Heart right ventricle (tissue), 16 donors: ENCODE measurements around the gene ATG5. TPM values are rescaled to one million over a fixed set of nuclear protein-coding genes. Genes with fewer than 3 reads are reported as not detected.

ENCODE experiments used
- ATAC-seq, 8 donors: fragments of 200-7000 bp; cut with Tn5 transposase; one replicate each; pipeline ENCODE4 v1.9.1; 2020; ENCODE audit warnings: mild to moderate bottlenecking in 8 of 8, moderate library complexity in 8 of 8, moderate number of reproducible peaks in 1 of 8
- DNase-seq, 2 donors: peaks; one replicate each; pipeline ENCODE4 v3.0.0-alpha.2; 2020
- H3K27ac ChIP-seq, 10 donors: fragments of 200-600 bp; sonication (generic) in 2 of 10; one replicate each; pipeline versions ENCODE4 v1.5.0 to v1.8.0; 2020 to 2022; ENCODE audit warnings: mild to moderate bottlenecking in 3 of 10
- H3K27me3 ChIP-seq, 7 donors: fragments of 200-600 bp; one replicate each; pipeline ENCODE4 v1.8.0; 2021 to 2022; ENCODE audit warnings: mild to moderate bottlenecking in 2 of 7
- H3K36me3 ChIP-seq, 9 donors: fragments of 200-600 bp; sonication (generic) in 1 of 9; one replicate each; pipeline versions ENCODE4 v1.5.0 to v1.8.0; 2020 to 2022; ENCODE audit warnings: mild to moderate bottlenecking in 2 of 9
- H3K4me1 ChIP-seq, 9 donors: fragments of 200-600 bp; sonication (generic) in 1 of 9; one replicate each; pipeline versions ENCODE4 v1.5.0 to v1.8.0; 2020 to 2022; ENCODE audit warnings: mild to moderate bottlenecking in 4 of 9
- H3K4me3 ChIP-seq, 10 donors: fragments of 200-600 bp; sonication (generic) in 2 of 10; one replicate each; pipeline versions ENCODE4 v1.5.0 to v1.8.0; 2020 to 2022; ENCODE audit warnings: mild to moderate bottlenecking in 7 of 10, moderate library complexity in 2 of 10
- H3K9me3 ChIP-seq, 11 donors: fragments of 200-600 bp in 10 of 11; sonication (generic) in 2 of 11; one replicate each; pipeline versions ENCODE4 v1.5.0 to v1.8.0; 2013 to 2022; ENCODE audit warnings: mild to moderate bottlenecking in 2 of 11, control low read depth in 1 of 11, moderate library complexity in 1 of 11
- CTCF ChIP-seq, 9 donors: fragments of 200-600 bp; sonication (generic) in 2 of 9; IDR thresholded peaks; one replicate each; pipeline versions ENCODE4 v1.5.0 to v1.8.0; 2021 to 2022; ENCODE audit warnings: antibody characterized with exemption in 9 of 9, mild to moderate bottlenecking in 5 of 9, moderate library complexity in 1 of 9
- WGBS, 2 donors: extraction: QIAGEN DNeasy Blood & Tissue Kit; methylation state at CpG; one replicate each; pipeline ENCODE4 v1.1.7; 2013; ENCODE audit warnings: inconsistent platforms in 1 of 2; 5-methylcytosine and 5-hydroxymethylcytosine counted together
- intact Hi-C, 10 donors: fragments of 100-400 bp; cut with DNase I; formaldehyde crosslinking; loops; one replicate each; pipeline versions ENCODE4 v1.11.1 to v1.14.2; 2022
- polyA plus RNA-seq, 2 donors: library from polyadenylated mRNA; stranded (reverse); fragments of 200-250 nt; gene quantifications; one replicate each; pipeline ENCODE4 v1.2.3, GENCODE V29; 2013
- total RNA-seq, 10 donors: library from RNA; stranded (reverse); fragmentation: NEBNext Ultra II Directional in 3 of 10; extraction: Animal tissue kit (Norgen Biotek cat#: 25700) in 3 of 10; gene quantifications; one replicate each; pipeline versions ENCODE4 v1.2.1 to v1.2.4, GENCODE V29; 2021 to 2023
- donor health status: Arrhythmogenic right ventricular cardiomyopathy.
- donor health status: ischemic (EF 13 %, LVEDD 7.1; RV severe dilation, severe dysfunction).
- donor health status: healthy with polysubstance abuse.
- donor health status: DM: no; HTN: yes; CAD: no.
- donor health status: DM: no; HTN: no; CAD: no.
- donor health status: ischemic (EF 25% LVEDD 6.9; RV normal size, moderate dysfunction).
- donor health status: ischemic (EF 25% LVEDD 5.7; RV mildly dilated, moderate dysfunction).
- donor health status: healthy.
- donor health status: DM: yes; HTN: yes; CAD: no.
- donor health status: Ischemic cardiomyopathy.
- donor health status: ischemic (EF 35%, LVEDD 5.7; RV mildly dilated, moderate dysfunction).
- donor health status: nonischemic (EF 11% LVEDD 7.7; RV severe dilation, severe dysfunction).
- donor health status: DM: yes; HTN: yes; CAD: no.
- donor health status: PGD.
- donor health status: ischemic (EF 29% LVEDD 5.4; RV normal size, mild dysfunction).
- donor health status: nonischemic (EF 23%, LVEDD 6.1; RV moderate dilation, normal function).

ATG5 gene
- total and polyA plus RNA-seq, 12 donors: 12.6 to 18.0 (median 15.0) TPM

- no peak for DNase-seq
- Histone ChIP-seq H3K27me3 (no peaks in the 10 kb centered on the region), H3K4me3 (no peak overlapping the region), H3K9me3 (no peaks in the 10 kb centered on the region), H3K36me3 (no peaks in the 10 kb centered on the region), H3K4me1 (peaks cover 0 to 5% (median 0%) of the 10 kb centered on the region in 9 donors), H3K27ac (no peak overlapping the region)
- WGBS, 2 donors: 95% methylated on average over 3 of the region's 3 CpGs
- intact Hi-C loops: loop anchor here in 1 of 10 donors (5.0 kb wide), 1 partner anchor 483 kb away; no protein-coding TSS in a partner anchor
- ATAC-seq: no peak
- TF ChIP-seq CTCF (IDR thresholded peaks at IDR 0.05): no peak
These were observed 110.0 kb downstream of the ATG5 start for GRCh38 chr6:106215608-106216007.

GRCh38 chr6:106214531-106214930 is 111.0 kb downstream of the ATG5 start:
- H3K9me3 ChIP-seq: no peaks in the 10 kb centered on the region
- H3K36me3 ChIP-seq: peaks cover 0 to 3% (median 0%) of the 10 kb centered on the region in 9 donors
- no peak overlapping the region for H3K27ac ChIP-seq
- ATAC-seq: no peak
- no peak overlapping the region for H3K4me3 ChIP-seq
- H3K4me1 ChIP-seq: peaks cover 0 to 5% (median 0%) of the 10 kb centered on the region in 9 donors
- no peak for DNase-seq
- no peaks in the 10 kb centered on the region for H3K27me3 ChIP-seq
- TF ChIP-seq CTCF (IDR thresholded peaks at IDR 0.05): no peak
- intact Hi-C loops: no loop called here
- WGBS, 2 donors: 84 to 91% methylated on average over 4 of the region's 4 CpGs

- intact Hi-C loops: no loop called here
- DNase-seq (no peak), ATAC-seq (no peak)
- peaks cover 0 to 5% (median 0%) of the 10 kb centered on the region in 9 donors for H3K4me1 ChIP-seq
- H3K4me3 ChIP-seq: no peak overlapping the region
- peaks cover 0 to 11% (median 0%) of the 10 kb centered on the region in 9 donors for H3K36me3 ChIP-seq
- WGBS, 2 donors: 92 to 97% methylated on average over 2 of the region's 2 CpGs
- no peak for TF ChIP-seq CTCF (IDR thresholded peaks at IDR 0.05)
- no peak overlapping the region for H3K27ac ChIP-seq
- peaks cover 0 to 6% (median 0%) of the 10 kb centered on the region in 11 donors for H3K9me3 ChIP-seq
- no peaks in the 10 kb centered on the region for H3K27me3 ChIP-seq
These were observed 111.8 kb downstream of the ATG5 start for GRCh38 chr6:106213660-106214289.

- DNase-seq (no peak), ATAC-seq (no peak)
- intact Hi-C loops: no loop called here
- TF ChIP-seq CTCF (IDR thresholded peaks at IDR 0.05): no peak
- Histone ChIP-seq H3K36me3 (peaks cover 0 to 11% (median 0%) of the 10 kb centered on the region in 9 donors), H3K4me1 (peaks cover 0 to 5% (median 0%) of the 10 kb centered on the region in 9 donors), H3K27me3 (no peaks in the 10 kb centered on the region), H3K4me3 (no peak overlapping the region), H3K9me3 (peaks cover 0 to 7% (median 0%) of the 10 kb centered on the region in 11 donors), H3K27ac (no peak overlapping the region)
- WGBS, 2 donors: 98% methylated on average over 5 of the region's 5 CpGs
These were observed 113.0 kb downstream of the ATG5 start for GRCh38 chr6:106212576-106212975.
